Heart right ventricle (tissue), 16 donors: ENCODE results near the gene HSDL1. TPM values are rescaled to one million over a fixed set of nuclear protein-coding genes. Genes with fewer than 3 reads are reported as not detected.

Experiments used
- ATAC-seq, 8 donors: fragments of 200-7000 bp; cut with Tn5 transposase; one replicate each; pipeline ENCODE4 v1.9.1; 2020; ENCODE audit warnings: mild to moderate bottlenecking in 8 of 8, moderate library complexity in 8 of 8, moderate number of reproducible peaks in 1 of 8
- DNase-seq, 2 donors: peaks; one replicate each; pipeline ENCODE4 v3.0.0-alpha.2; 2020
- H3K27ac ChIP-seq, 10 donors: fragments of 200-600 bp; sonication (generic) in 2 of 10; one replicate each; pipeline versions ENCODE4 v1.5.0 to v1.8.0; 2020 to 2022; ENCODE audit warnings: mild to moderate bottlenecking in 3 of 10
- H3K27me3 ChIP-seq, 7 donors: fragments of 200-600 bp; one replicate each; pipeline ENCODE4 v1.8.0; 2021 to 2022; ENCODE audit warnings: mild to moderate bottlenecking in 2 of 7
- H3K36me3 ChIP-seq, 9 donors: fragments of 200-600 bp; sonication (generic) in 1 of 9; one replicate each; pipeline versions ENCODE4 v1.5.0 to v1.8.0; 2020 to 2022; ENCODE audit warnings: mild to moderate bottlenecking in 2 of 9
- H3K4me1 ChIP-seq, 9 donors: fragments of 200-600 bp; sonication (generic) in 1 of 9; one replicate each; pipeline versions ENCODE4 v1.5.0 to v1.8.0; 2020 to 2022; ENCODE audit warnings: mild to moderate bottlenecking in 4 of 9
- H3K4me3 ChIP-seq, 10 donors: fragments of 200-600 bp; sonication (generic) in 2 of 10; one replicate each; pipeline versions ENCODE4 v1.5.0 to v1.8.0; 2020 to 2022; ENCODE audit warnings: mild to moderate bottlenecking in 7 of 10, moderate library complexity in 2 of 10
- H3K9me3 ChIP-seq, 11 donors: fragments of 200-600 bp in 10 of 11; sonication (generic) in 2 of 11; one replicate each; pipeline versions ENCODE4 v1.5.0 to v1.8.0; 2013 to 2022; ENCODE audit warnings: mild to moderate bottlenecking in 2 of 11, control low read depth in 1 of 11, moderate library complexity in 1 of 11
- WGBS, 2 donors: extraction: QIAGEN DNeasy Blood & Tissue Kit; methylation state at CpG; one replicate each; pipeline ENCODE4 v1.1.7; 2013; ENCODE audit warnings: inconsistent platforms in 1 of 2; 5-methylcytosine and 5-hydroxymethylcytosine counted together
- intact Hi-C, 10 donors: fragments of 100-400 bp; cut with DNase I; formaldehyde crosslinking; loops; one replicate each; pipeline versions ENCODE4 v1.11.1 to v1.14.2; 2022
- polyA plus RNA-seq, 2 donors: library from polyadenylated mRNA; stranded (reverse); fragments of 200-250 nt; gene quantifications; one replicate each; pipeline ENCODE4 v1.2.3, GENCODE V29; 2013
- total RNA-seq, 10 donors: library from RNA; stranded (reverse); fragmentation: NEBNext Ultra II Directional in 3 of 10; extraction: Animal tissue kit (Norgen Biotek cat#: 25700) in 3 of 10; gene quantifications; one replicate each; pipeline versions ENCODE4 v1.2.1 to v1.2.4, GENCODE V29; 2021 to 2023
- TF ChIP-seq, protein P1 (sequence below), 9 donors: fragments of 200-600 bp; sonication (generic) in 2 of 9; IDR thresholded peaks; one replicate each; pipeline versions ENCODE4 v1.5.0 to v1.8.0; 2021 to 2022; ENCODE audit warnings: antibody characterized with exemption in 9 of 9, mild to moderate bottlenecking in 5 of 9, moderate library complexity in 1 of 9
- donor health status: Arrhythmogenic right ventricular cardiomyopathy.
- donor health status: ischemic (EF 13 %, LVEDD 7.1; RV severe dilation, severe dysfunction).
- donor health status: healthy with polysubstance abuse.
- donor health status: DM: no; HTN: yes; CAD: no.
- donor health status: DM: no; HTN: no; CAD: no.
- donor health status: ischemic (EF 25% LVEDD 6.9; RV normal size, moderate dysfunction).
- donor health status: ischemic (EF 25% LVEDD 5.7; RV mildly dilated, moderate dysfunction).
- donor health status: healthy.
- donor health status: DM: yes; HTN: yes; CAD: no.
- donor health status: Ischemic cardiomyopathy.
- donor health status: ischemic (EF 35%, LVEDD 5.7; RV mildly dilated, moderate dysfunction).
- donor health status: nonischemic (EF 11% LVEDD 7.7; RV severe dilation, severe dysfunction).
- donor health status: DM: yes; HTN: yes; CAD: no.
- donor health status: PGD.
- donor health status: ischemic (EF 29% LVEDD 5.4; RV normal size, mild dysfunction).
- donor health status: nonischemic (EF 23%, LVEDD 6.1; RV moderate dilation, normal function).

Gene HSDL1
- total and polyA plus RNA-seq, 12 donors, result 9.9 to 38.5 (median 23.0) TPM

DNA sequence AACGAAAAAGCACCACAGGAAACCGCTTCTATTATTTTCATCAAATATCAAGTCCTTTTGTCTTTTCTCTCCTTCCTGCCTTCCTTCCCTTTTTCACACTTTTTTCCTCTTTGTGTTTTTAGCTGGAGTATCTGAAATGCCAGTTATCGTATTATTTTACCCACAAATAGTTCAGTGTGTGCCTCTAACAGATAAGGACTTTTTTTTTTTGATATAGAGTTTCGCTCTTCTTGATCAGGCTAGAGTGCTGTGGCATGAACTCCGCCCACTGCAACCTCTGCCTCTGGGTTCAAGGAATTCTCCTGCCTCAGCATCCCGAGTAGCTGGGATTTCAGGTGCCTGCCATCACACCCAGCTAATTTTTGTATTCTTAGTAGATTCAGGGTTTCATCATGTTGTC is 10.8 kb upstream of the HSDL1 start:
- TF ChIP-seq, protein P1, sequence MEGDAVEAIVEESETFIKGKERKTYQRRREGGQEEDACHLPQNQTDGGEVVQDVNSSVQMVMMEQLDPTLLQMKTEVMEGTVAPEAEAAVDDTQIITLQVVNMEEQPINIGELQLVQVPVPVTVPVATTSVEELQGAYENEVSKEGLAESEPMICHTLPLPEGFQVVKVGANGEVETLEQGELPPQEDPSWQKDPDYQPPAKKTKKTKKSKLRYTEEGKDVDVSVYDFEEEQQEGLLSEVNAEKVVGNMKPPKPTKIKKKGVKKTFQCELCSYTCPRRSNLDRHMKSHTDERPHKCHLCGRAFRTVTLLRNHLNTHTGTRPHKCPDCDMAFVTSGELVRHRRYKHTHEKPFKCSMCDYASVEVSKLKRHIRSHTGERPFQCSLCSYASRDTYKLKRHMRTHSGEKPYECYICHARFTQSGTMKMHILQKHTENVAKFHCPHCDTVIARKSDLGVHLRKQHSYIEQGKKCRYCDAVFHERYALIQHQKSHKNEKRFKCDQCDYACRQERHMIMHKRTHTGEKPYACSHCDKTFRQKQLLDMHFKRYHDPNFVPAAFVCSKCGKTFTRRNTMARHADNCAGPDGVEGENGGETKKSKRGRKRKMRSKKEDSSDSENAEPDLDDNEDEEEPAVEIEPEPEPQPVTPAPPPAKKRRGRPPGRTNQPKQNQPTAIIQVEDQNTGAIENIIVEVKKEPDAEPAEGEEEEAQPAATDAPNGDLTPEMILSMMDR (IDR thresholded peaks at IDR 0.05), result no peak
- WGBS, 2 donors, result 89% methylated on average over 6 of the region's 6 CpGs
- H3K4me1 ChIP-seq, result no peaks in the 10 kb centered on the region
- no peak overlapping the region for H3K27ac ChIP-seq
- no peak for ATAC-seq
- H3K27me3 ChIP-seq, result peaks cover 0 to 39% (median 7%) of the 10 kb centered on the region in 7 donors
- H3K36me3 ChIP-seq, result no peaks in the 10 kb centered on the region
- no peak for DNase-seq
- no peak overlapping the region for H3K4me3 ChIP-seq
- intact Hi-C loops, result no loop called here
- no peaks in the 10 kb centered on the region for H3K9me3 ChIP-seq

DNA sequence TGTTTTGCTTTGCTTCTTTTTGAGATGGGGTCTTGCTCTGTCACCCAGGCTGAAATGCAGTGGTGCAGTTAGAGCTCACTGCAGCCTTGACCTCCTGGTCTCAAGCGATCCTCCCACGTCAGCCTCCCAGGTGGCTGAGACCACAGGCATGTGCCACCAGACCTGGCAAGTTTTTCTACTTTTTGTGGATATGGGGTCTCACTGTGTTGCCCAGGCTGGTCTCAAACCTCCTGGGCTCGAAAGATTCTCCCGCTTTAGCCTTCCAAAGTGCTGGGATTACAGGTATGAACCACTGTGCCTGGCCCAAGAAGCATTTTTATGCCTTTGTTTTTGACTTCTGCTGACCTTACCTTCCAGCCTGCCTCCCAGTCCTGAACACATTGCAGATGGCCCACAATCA is 10.2 kb upstream of the HSDL1 start:
- TF ChIP-seq, protein P1 (IDR thresholded peaks at IDR 0.05), result no peak
- intact Hi-C loops, result no loop called here
- ATAC-seq (no peak), DNase-seq (no peak)
- Histone ChIP-seq H3K27me3 (peaks cover 0 to 39% (median 7%) of the 10 kb centered on the region in 7 donors), H3K4me1 (no peaks in the 10 kb centered on the region), H3K36me3 (no peaks in the 10 kb centered on the region), H3K27ac (no peak overlapping the region), H3K9me3 (no peaks in the 10 kb centered on the region), H3K4me3 (no peak overlapping the region)
- 93 to 96% methylated on average over 4 of the region's 4 CpGs for WGBS, 2 donors

DNA sequence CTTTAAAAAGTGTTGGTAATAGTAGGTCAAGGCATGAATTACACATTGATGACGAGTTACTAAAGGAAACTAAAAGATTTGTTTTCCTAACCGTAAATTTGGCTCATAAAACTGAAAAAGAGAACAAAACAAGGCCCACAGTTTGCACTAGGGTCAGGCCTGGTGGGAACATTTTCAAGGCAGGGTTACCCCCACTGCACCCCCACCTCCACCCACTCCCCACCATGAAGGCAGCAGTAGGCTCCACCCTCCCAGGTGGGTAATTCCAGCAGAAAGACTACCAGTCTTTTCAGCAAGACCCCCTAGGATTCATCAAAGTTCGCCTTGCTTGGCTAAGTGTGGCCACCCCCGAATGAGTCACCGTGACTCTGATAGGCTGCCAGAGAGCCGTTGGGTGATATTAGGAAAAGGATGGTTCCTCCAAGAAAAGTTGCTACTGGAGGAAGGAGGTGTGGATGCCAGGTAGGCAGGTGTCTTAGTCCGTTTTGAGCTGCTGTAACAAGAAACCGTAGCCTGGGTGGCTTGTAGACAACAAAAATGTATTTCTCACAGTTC is 8.8 kb upstream of the HSDL1 start:
- DNase-seq (no peak), ATAC-seq (no peak)
- 72 to 77% methylated on average over 8 of the region's 8 CpGs for WGBS, 2 donors
- no peaks in the 10 kb centered on the region for H3K36me3 ChIP-seq
- no peak overlapping the region for H3K4me3 ChIP-seq
- H3K27me3 ChIP-seq, result peaks cover 0 to 28% (median 0%) of the 10 kb centered on the region in 7 donors
- intact Hi-C loops, result no loop called here
- TF ChIP-seq, protein P1 (IDR thresholded peaks at IDR 0.05), result no peak
- no peaks in the 10 kb centered on the region for H3K4me1 ChIP-seq
- H3K9me3 ChIP-seq, result no peaks in the 10 kb centered on the region
- H3K27ac ChIP-seq, result no peak overlapping the region

DNA sequence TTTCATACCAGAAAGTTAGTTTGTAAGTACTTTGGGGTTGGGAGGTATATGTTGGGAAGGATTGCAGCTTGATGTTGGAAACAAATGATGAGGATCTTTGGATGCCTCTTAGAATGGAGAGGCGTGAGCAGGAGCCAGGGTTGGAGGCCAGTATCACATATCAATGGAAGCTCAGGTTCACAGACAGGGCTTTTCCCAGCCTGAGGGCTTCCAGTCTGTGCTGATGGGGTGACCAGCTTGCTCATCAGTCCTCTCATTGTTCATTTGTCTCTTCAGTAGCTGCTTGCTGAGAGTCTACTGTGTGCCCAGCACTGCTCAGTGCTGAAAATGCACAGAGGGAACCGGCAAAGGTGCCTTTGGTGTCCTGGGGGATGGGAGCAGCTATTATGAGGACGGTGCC is 5.9 kb upstream of the HSDL1 start:
- Histone ChIP-seq H3K4me1 (peaks cover 0 to 1% (median 0%) of the 10 kb centered on the region in 9 donors), H3K27ac (no peak overlapping the region), H3K36me3 (no peaks in the 10 kb centered on the region), H3K9me3 (no peaks in the 10 kb centered on the region), H3K4me3 (no peak overlapping the region), H3K27me3 (peaks cover 0 to 19% (median 0%) of the 10 kb centered on the region in 7 donors)
- WGBS, 2 donors, result 78 to 90% methylated on average over 3 of the region's 3 CpGs
- TF ChIP-seq, protein P1 (IDR thresholded peaks at IDR 0.05), result no peak
- intact Hi-C loops, result no loop called here
- DNase-seq, result no peak
- ATAC-seq, result no peak
